WERI-Rb-1 (cell line): ENCODE measurements around the gene NCOA7.

Source experiments
- DNase-seq: peaks from one replicate; pipeline ENCODE4 v3.0.0-alpha.2; 2020
- H3K27ac ChIP-seq: fragments of 250-450 bp; sonication (Bioruptor Pico); 2 replicates; pipeline ENCODE4 v1.5.1; 2020; ENCODE audit warnings: mild to moderate bottlenecking, moderate library complexity
- H3K27me3 ChIP-seq: fragments of 250-450 bp; sonication (Bioruptor Pico); 2 replicates; pipeline ENCODE4 v1.5.1; 2021; ENCODE audit warnings: mild to moderate bottlenecking, low read depth, moderate library complexity; ENCODE audit not compliant: insufficient read depth, severe bottlenecking
- H3K36me3 ChIP-seq: fragments of 250-450 bp; sonication (Bioruptor Pico); 2 replicates; pipeline ENCODE4 v1.5.1; 2020; ENCODE audit warnings: mild to moderate bottlenecking, moderate library complexity
- H3K4me3 ChIP-seq: 2 replicates; pipeline ENCODE4 v1.5.1; 2011; ENCODE audit warnings: low read depth, mild to moderate bottlenecking, control low read depth, low read length
- H3K9me3 ChIP-seq: fragments of 250-450 bp; sonication (Bioruptor Pico); 2 replicates; pipeline ENCODE4 v1.5.1; 2021; ENCODE audit warnings: mild to moderate bottlenecking, moderate library complexity; ENCODE audit not compliant: severe bottlenecking
- TF ChIP-seq, protein P1 (sequence below): IDR thresholded peaks from 2 replicates; pipeline ENCODE4 v1.5.1; 2011; ENCODE audit warnings: low read depth, mild to moderate bottlenecking, control low read depth, inconsistent platforms, low read length

NCOA7 gene

GRCh38 chr6:125974214-125974866 lies 183.6 kb downstream of the NCOA7 start:
- no peaks in the 10 kb centered on the region for H3K27me3 ChIP-seq
- H3K27ac ChIP-seq, result no peak overlapping the region
- no peaks in the 10 kb centered on the region for H3K9me3 ChIP-seq
- DNase-seq, result no peak
- TF ChIP-seq, protein P1, sequence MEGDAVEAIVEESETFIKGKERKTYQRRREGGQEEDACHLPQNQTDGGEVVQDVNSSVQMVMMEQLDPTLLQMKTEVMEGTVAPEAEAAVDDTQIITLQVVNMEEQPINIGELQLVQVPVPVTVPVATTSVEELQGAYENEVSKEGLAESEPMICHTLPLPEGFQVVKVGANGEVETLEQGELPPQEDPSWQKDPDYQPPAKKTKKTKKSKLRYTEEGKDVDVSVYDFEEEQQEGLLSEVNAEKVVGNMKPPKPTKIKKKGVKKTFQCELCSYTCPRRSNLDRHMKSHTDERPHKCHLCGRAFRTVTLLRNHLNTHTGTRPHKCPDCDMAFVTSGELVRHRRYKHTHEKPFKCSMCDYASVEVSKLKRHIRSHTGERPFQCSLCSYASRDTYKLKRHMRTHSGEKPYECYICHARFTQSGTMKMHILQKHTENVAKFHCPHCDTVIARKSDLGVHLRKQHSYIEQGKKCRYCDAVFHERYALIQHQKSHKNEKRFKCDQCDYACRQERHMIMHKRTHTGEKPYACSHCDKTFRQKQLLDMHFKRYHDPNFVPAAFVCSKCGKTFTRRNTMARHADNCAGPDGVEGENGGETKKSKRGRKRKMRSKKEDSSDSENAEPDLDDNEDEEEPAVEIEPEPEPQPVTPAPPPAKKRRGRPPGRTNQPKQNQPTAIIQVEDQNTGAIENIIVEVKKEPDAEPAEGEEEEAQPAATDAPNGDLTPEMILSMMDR, result no peak
- no peak overlapping the region for H3K4me3 ChIP-seq
- peaks cover 6% of the 10 kb centered on the region for H3K36me3 ChIP-seq

- H3K27ac ChIP-seq, result no peak overlapping the region
- DNase-seq, result no peak
- TF ChIP-seq, protein P1, result no peak
- no peak overlapping the region for H3K4me3 ChIP-seq
- H3K36me3 ChIP-seq, result no peaks in the 10 kb centered on the region
- H3K9me3 ChIP-seq, result no peaks in the 10 kb centered on the region
- H3K27me3 ChIP-seq, result no peaks in the 10 kb centered on the region
These were observed 188.3 kb downstream of the NCOA7 start for GRCh38 chr6:125979101-125979500.
